ENCODE measurements around the gene MARK3.
"Not testable (repeated sequence)": the region's sequence is repeated elsewhere in the genome, so short reads cannot be mapped to it uniquely, and the experiment has no call there.

MARK3 gene

GRCh38 chr14:103514596-103515421, 129.6 kb downstream of the MARK3 start:
- no peak for DNase-seq (ENCODE audit: low spot score)

- no peak for DNase-seq (ENCODE audit: low spot score)
Measured at GRCh38 chr14:103516426-103517173, 131.4 kb downstream of the MARK3 start.

GRCh38 chr14:103517174-103517566, 132.0 kb downstream of the MARK3 start:
- DNase-seq (ENCODE audit: low spot score) = no peak

- DNase-seq (ENCODE audit: low spot score) = no peak
Measured at GRCh38 chr14:103517721-103518421, 132.7 kb downstream of the MARK3 start.

GRCh38 chr14:103518422-103519042, 133.3 kb downstream of the MARK3 start:
- DNase-seq (ENCODE audit: low spot score) = peak; percentile 91

GRCh38 chr14:103519043-103519836, 134.0 kb downstream of the MARK3 start:
- peak; percentile 59 for DNase-seq (ENCODE audit: low spot score)

- DNase-seq (ENCODE audit: low spot score) = peak; percentile 57
Measured at GRCh38 chr14:103519837-103520212, 134.6 kb downstream of the MARK3 start.

- no peak for DNase-seq (ENCODE audit: low spot score)
Measured at GRCh38 chr14:103520269-103520656, 135.0 kb downstream of the MARK3 start.

GRCh38 chr14:103520657-103521437, 135.6 kb downstream of the MARK3 start:
- peak; percentile 85 for DNase-seq (ENCODE audit: low spot score)

GRCh38 chr14:103521438-103521950, 136.3 kb downstream of the MARK3 start:
- DNase-seq (ENCODE audit: low spot score) = no peak

- no peak for DNase-seq (ENCODE audit: low spot score)
Measured at GRCh38 chr14:103521951-103522563, 136.8 kb downstream of the MARK3 start.

- peak; percentile 93 for DNase-seq (ENCODE audit: low spot score)
Measured at GRCh38 chr14:103522649-103523574, 137.7 kb downstream of the MARK3 start, which contains the start of gene CKB. Gene CKB (minus strand): TSS chr14:103522830. CDS start chr14:103522493, 337 bp downstream.

GRCh38 chr14:103523575-103523954, 138.3 kb downstream of the MARK3 start:
- DNase-seq (ENCODE audit: low spot score) = no peak

- DNase-seq (ENCODE audit: low spot score) = no peak
Measured at GRCh38 chr14:103524002-103524935, 139.1 kb downstream of the MARK3 start.

GRCh38 chr14:103525430-103526246, 140.4 kb downstream of the MARK3 start:
- DNase-seq (ENCODE audit: low spot score) = not testable (repeated sequence)

- DNase-seq (ENCODE audit: low spot score) = no peak
Measured at GRCh38 chr14:103526247-103526913, 141.2 kb downstream of the MARK3 start.

All from hepatic stellate cell (primary cell).